SU-DHL-6 (cell line): ENCODE measurements around the gene KCNIP3.

Experiments
- H2AFZ ChIP-seq: fragments of 200-600 bp; sonication (generic); 2 replicates; pipeline ENCODE4 v1.6.1; 2014; ENCODE audit warnings: low read depth, mild to moderate bottlenecking, moderate library complexity, mixed read lengths, antibody characterized with exemption, low read length; ENCODE audit not compliant: severe bottlenecking
- H3F3A ChIP-seq: fragments of 200-600 bp; shearing (Covaris generic); 2 replicates; pipeline ENCODE4 v1.6.0; 2016; ENCODE audit warnings: antibody characterized with exemption, mild to moderate bottlenecking; ENCODE audit not compliant: insufficient read depth
- H3K27ac ChIP-seq: fragments of 200-600 bp; sonication (generic); 2 replicates; pipeline ENCODE4 v1.5.1; 2016; ENCODE audit warnings: low read depth, mild to moderate bottlenecking, low read length, moderate library complexity, mixed read lengths
- H3K27me3 ChIP-seq: fragments of 200-600 bp; sonication (generic), shearing (Covaris generic); 2 replicates; pipeline ENCODE4 v1.6.0; 2014; ENCODE audit warnings: mild to moderate bottlenecking, low read length
- H3K36me3 ChIP-seq: fragments of 200-600 bp; sonication (generic); 2 replicates; pipeline ENCODE4 v1.6.1; 2014; ENCODE audit warnings: mild to moderate bottlenecking, low read length, mixed read lengths
- H3K4me2 ChIP-seq: fragments of 300-600, 200-600 bp; shearing (Covaris generic), sonication (generic); 2 replicates; pipeline ENCODE4 v1.6.0; 2014; ENCODE audit warnings: low read length, low read depth, mild to moderate bottlenecking; ENCODE audit not compliant: poor library complexity, severe bottlenecking
- H3K4me3 ChIP-seq: fragments of 200-600 bp; sonication (generic); 2 replicates; pipeline ENCODE4 v1.5.1; 2014; ENCODE audit warnings: antibody characterized with exemption, low read length, mild to moderate bottlenecking, mixed read lengths; ENCODE audit not compliant: insufficient read depth, poor library complexity, severe bottlenecking
- H3K79me2 ChIP-seq: fragments of 200-600 bp; sonication (generic); 2 replicates; pipeline ENCODE4 v1.6.1; 2014; ENCODE audit warnings: mild to moderate bottlenecking, low read length, moderate library complexity; ENCODE audit not compliant: insufficient read depth
- H3K9ac ChIP-seq: fragments of 200-600 bp; sonication (generic); 2 replicates; pipeline ENCODE4 v1.7.0; 2014; ENCODE audit warnings: mild to moderate bottlenecking, low read length
- H3K9me2 ChIP-seq: fragments of 200-600 bp; sonication (generic); replicated peaks from 2 replicates; pipeline ENCODE4 v1.6.1; 2014; ENCODE audit warnings: low read length; ENCODE audit not compliant: insufficient read depth
- H3K9me3 ChIP-seq: fragments of 200-600 bp; sonication (generic); 2 replicates; pipeline ENCODE4 v1.6.1; 2014; ENCODE audit warnings: low read length, mixed read lengths; ENCODE audit not compliant: insufficient read depth
- H4K20me1 ChIP-seq: fragments of 200-600 bp; sonication (generic); 2 replicates; pipeline ENCODE4 v1.6.1; 2014; ENCODE audit warnings: low read depth, mild to moderate bottlenecking, antibody characterized with exemption, low read length, moderate library complexity, mixed read lengths
- CTCF ChIP-seq: fragments of 200-600 bp; sonication (generic); IDR thresholded peaks from one replicate; pipeline ENCODE4 v1.5.1; 2017; ENCODE audit warnings: antibody characterized with exemption, mild to moderate bottlenecking, low read length, moderate library complexity; ENCODE audit not compliant: insufficient read depth, poor library complexity, severe bottlenecking
- EZH2phosphoT487 ChIP-seq: fragments of 200-600 bp; sonication (generic), shearing (Covaris generic); conservative IDR thresholded peaks from 2 replicates; pipeline ENCODE4 v1.6.1; 2018; ENCODE audit warnings: mild to moderate bottlenecking, antibody characterized with exemption, low read length, moderate library complexity, mixed read lengths

Gene KCNIP3

GRCh38 chr2:95261602-95262001, 35.5 kb upstream of the KCNIP3 start:
- Histone ChIP-seq H3K4me3 (no peak overlapping the region), H3K9me2 (no peaks in the 10 kb centered on the region), H3K9me3 (no peaks in the 10 kb centered on the region), H2AFZ (no peak overlapping the region), H3K4me2 (no peak overlapping the region), H3K27me3 (no peaks in the 10 kb centered on the region), H3K79me2 (no peaks in the 10 kb centered on the region), H3K36me3 (no peaks in the 10 kb centered on the region), H4K20me1 (no peaks in the 10 kb centered on the region), H3F3A (no peaks in the 10 kb centered on the region), H3K27ac (no peak overlapping the region), H3K9ac (no peak overlapping the region)
- TF ChIP-seq EZH2phosphoT487 (no peak), CTCF (no peak)

GRCh38 chr2:95262896-95263542, 34.1 kb upstream of the KCNIP3 start:
- TF ChIP-seq EZH2phosphoT487 (no peak), CTCF (no peak)
- Histone ChIP-seq H3F3A (no peaks in the 10 kb centered on the region), H3K4me2 (no peak overlapping the region), H3K36me3 (no peaks in the 10 kb centered on the region), H3K27me3 (no peaks in the 10 kb centered on the region), H4K20me1 (no peaks in the 10 kb centered on the region), H3K4me3 (no peak overlapping the region), H3K9ac (no peak overlapping the region), H2AFZ (no peak overlapping the region), H3K27ac (no peak overlapping the region), H3K9me2 (no peaks in the 10 kb centered on the region), H3K79me2 (no peaks in the 10 kb centered on the region), H3K9me3 (no peaks in the 10 kb centered on the region)

GRCh38 chr2:95264624-95265023, 32.5 kb upstream of the KCNIP3 start:
- no peaks in the 10 kb centered on the region for H3K27me3 ChIP-seq
- no peaks in the 10 kb centered on the region for H4K20me1 ChIP-seq
- H3K9ac ChIP-seq = no peak overlapping the region
- H3F3A ChIP-seq = no peaks in the 10 kb centered on the region
- no peak overlapping the region for H3K4me2 ChIP-seq
- H3K4me3 ChIP-seq = no peak overlapping the region
- no peaks in the 10 kb centered on the region for H3K79me2 ChIP-seq
- no peaks in the 10 kb centered on the region for H3K9me3 ChIP-seq
- no peak overlapping the region for H3K27ac ChIP-seq
- no peak for TF ChIP-seq CTCF
- TF ChIP-seq EZH2phosphoT487 = no peak
- no peaks in the 10 kb centered on the region for H3K9me2 ChIP-seq
- no peaks in the 10 kb centered on the region for H3K36me3 ChIP-seq
- no peak overlapping the region for H2AFZ ChIP-seq
